H4 (cell line): ENCODE results near the gene SRD5A1. TPM values are rescaled to one million over a fixed set of nuclear protein-coding genes. Genes with fewer than 3 reads are reported as not detected.
A peak's percentile ranks its signal among the peaks of the same experiment; 100 is the strongest.

ENCODE experiments used
- DNase-seq: peaks from one replicate; pipeline ENCODE4 v3.0.0-alpha.2; 2015; ENCODE audit warnings: low spot score
- total RNA-seq: library from RNA; depleted of rRNA; stranded (reverse); fragments of >200 nt; shearing (Covaris generic); gene quantifications from 2 replicates; pipeline ENCODE4 v1.2.3, GENCODE V29; 2014

The SRD5A1 gene
- total RNA-seq, 1 experiment from 2014 or later: 34.9 TPM

- no peak for DNase-seq
Observed at GRCh38 chr5:6684075-6684474, 50.8 kb downstream of the SRD5A1 start.

- no peak for DNase-seq
Observed at GRCh38 chr5:6686501-6686900, 53.3 kb downstream of the SRD5A1 start.

- DNase-seq: no peak
Observed at GRCh38 chr5:6686915-6687409, 53.7 kb downstream of the SRD5A1 start.

GRCh38 chr5:6687505-6687904 is 54.3 kb downstream of the SRD5A1 start:
- DNase-seq: no peak

GRCh38 chr5:6692906-6693305 is 59.7 kb downstream of the SRD5A1 start:
- DNase-seq: no peak

- DNase-seq: no peak
Observed at GRCh38 chr5:6698696-6699095, 65.5 kb downstream of the SRD5A1 start.

GRCh38 chr5:6699357-6699756 is 66.1 kb downstream of the SRD5A1 start:
- DNase-seq: no peak

GRCh38 chr5:6700074-6700684 is 66.9 kb downstream of the SRD5A1 start:
- DNase-seq: no peak

GRCh38 chr5:6700685-6701355 is 67.6 kb downstream of the SRD5A1 start:
- no peak for DNase-seq

- no peak for DNase-seq
Observed at GRCh38 chr5:6701491-6701890, 68.3 kb downstream of the SRD5A1 start.

- no peak for DNase-seq
Observed at GRCh38 chr5:6702633-6703032, 69.4 kb downstream of the SRD5A1 start.

- peak; percentile 48 for DNase-seq
Observed at GRCh38 chr5:6703806-6704205, 70.6 kb downstream of the SRD5A1 start.

GRCh38 chr5:6704361-6704851 is 71.2 kb downstream of the SRD5A1 start:
- DNase-seq: peak; percentile 72

- DNase-seq: no peak
Observed at GRCh38 chr5:6705088-6705487, 71.8 kb downstream of the SRD5A1 start.

- no peak for DNase-seq
Observed at GRCh38 chr5:6705959-6706358, 72.7 kb downstream of the SRD5A1 start.

- no peak for DNase-seq
Observed at GRCh38 chr5:6707852-6708251, 74.6 kb downstream of the SRD5A1 start.

- no peak for DNase-seq
Observed at GRCh38 chr5:6708814-6709213, 75.6 kb downstream of the SRD5A1 start.

GRCh38 chr5:6710070-6710469 is 76.8 kb downstream of the SRD5A1 start:
- no peak for DNase-seq

- DNase-seq: no peak
Observed at GRCh38 chr5:6710551-6711318, 77.5 kb downstream of the SRD5A1 start.

GRCh38 chr5:6711409-6712141 is 78.3 kb downstream of the SRD5A1 start:
- no peak for DNase-seq

GRCh38 chr5:6712142-6712576 is 78.9 kb downstream of the SRD5A1 start:
- peak; percentile 60 for DNase-seq
